Stimulated activated CD4-positive, alpha-beta T cell treated with anti-CD3 and anti-CD28 coated beads, Interleukin-12 subunit alpha, Interleukin-12 subunit beta, amount 100 ng/mL, for 48 hours (primary cell): Measurements from ENCODE around the gene GIT1.
A peak's percentile ranks its signal among the peaks of the same experiment; 100 is the strongest.
"Not testable (repeated sequence)": the region's sequence is repeated elsewhere in the genome, so short reads cannot be mapped to it uniquely, and the experiment has no call there.

Experiments used
- DNase-seq, 3 donors: peaks; one replicate each; pipeline ENCODE4 v3.0.0-alpha.2; 2020; ENCODE audit warnings: low read depth in 2 of 3, low spot score in 1 of 3

GIT1 gene

GRCh38 chr17:29568331-29569244 is 20.9 kb downstream of the GIT1 start, which contains the start of gene TP53I13:
Gene TP53I13 (plus strand): TSS chr17:29568701. CDS start chr17:29568759, 58 bp downstream.
- DNase-seq = peak; percentile 71 to 89 (median 77)

- peak in 2 of 3 donors; percentile 56 to 75 for DNase-seq
Observed at GRCh38 chr17:29567554-29568330, 21.7 kb downstream of the GIT1 start.

- no peak for DNase-seq
Observed at GRCh38 chr17:29567304-29567553, 22.2 kb downstream of the GIT1 start.

- DNase-seq = peak in 2 of 3 donors; percentile 31 to 59
Observed at GRCh38 chr17:29566473-29567303, 22.8 kb downstream of the GIT1 start, which contains the start of gene ABHD15. Gene ABHD15 (minus strand): TSS chr17:29567037. CDS start chr17:29566966, 71 bp downstream.

- DNase-seq = peak; percentile 37 to 42 (median 41)
Observed at GRCh38 chr17:29565643-29566472, 23.6 kb downstream of the GIT1 start.

- no peak for DNase-seq
Observed at GRCh38 chr17:29563816-29564215, 25.6 kb downstream of the GIT1 start.

- no peak for DNase-seq
Observed at GRCh38 chr17:29562615-29563014, 26.8 kb downstream of the GIT1 start.

- DNase-seq = no peak
Observed at GRCh38 chr17:29561554-29562517, 27.6 kb downstream of the GIT1 start.

GRCh38 chr17:29560316-29560715 is 29.1 kb downstream of the GIT1 start:
- DNase-seq = no peak

GRCh38 chr17:29559640-29560039 is 29.8 kb downstream of the GIT1 start:
- no peak for DNase-seq

GRCh38 chr17:29558139-29558538 is 31.3 kb downstream of the GIT1 start:
- not testable (repeated sequence) for DNase-seq

- DNase-seq = no peak
Observed at GRCh38 chr17:29557739-29558116, 31.7 kb downstream of the GIT1 start.

- no peak for DNase-seq
Observed at GRCh38 chr17:29557085-29557738, 32.2 kb downstream of the GIT1 start.

GRCh38 chr17:29555840-29556239 is 33.6 kb downstream of the GIT1 start:
- DNase-seq = no peak

GRCh38 chr17:29549177-29549923 is 40.1 kb downstream of the GIT1 start:
- DNase-seq = no peak

- DNase-seq = no peak
Observed at GRCh38 chr17:29546830-29547229, 42.6 kb downstream of the GIT1 start.

- DNase-seq = no peak
Observed at GRCh38 chr17:29546085-29546484, 43.4 kb downstream of the GIT1 start.

- DNase-seq = no peak
Observed at GRCh38 chr17:29544066-29544465, 45.4 kb downstream of the GIT1 start.
